Hepatocyte (in vitro differentiated cells): ENCODE data around the gene IER3.

ENCODE experiments used
- EZH2 ChIP-seq: fragments of 200-600 bp; sonication (generic); IDR thresholded peaks from 2 replicates; pipeline ENCODE4 v1.6.1; 2016; ENCODE audit warnings: antibody characterized with exemption, mild to moderate bottlenecking, borderline replicate concordance
- TF ChIP-seq, protein P1 (sequence below): fragments of 200-600 bp; sonication (generic); IDR thresholded peaks from 2 replicates; pipeline ENCODE4 v1.5.1; 2016; ENCODE audit warnings: antibody characterized with exemption, mild to moderate bottlenecking; ENCODE audit not compliant: poor library complexity

DNA sequence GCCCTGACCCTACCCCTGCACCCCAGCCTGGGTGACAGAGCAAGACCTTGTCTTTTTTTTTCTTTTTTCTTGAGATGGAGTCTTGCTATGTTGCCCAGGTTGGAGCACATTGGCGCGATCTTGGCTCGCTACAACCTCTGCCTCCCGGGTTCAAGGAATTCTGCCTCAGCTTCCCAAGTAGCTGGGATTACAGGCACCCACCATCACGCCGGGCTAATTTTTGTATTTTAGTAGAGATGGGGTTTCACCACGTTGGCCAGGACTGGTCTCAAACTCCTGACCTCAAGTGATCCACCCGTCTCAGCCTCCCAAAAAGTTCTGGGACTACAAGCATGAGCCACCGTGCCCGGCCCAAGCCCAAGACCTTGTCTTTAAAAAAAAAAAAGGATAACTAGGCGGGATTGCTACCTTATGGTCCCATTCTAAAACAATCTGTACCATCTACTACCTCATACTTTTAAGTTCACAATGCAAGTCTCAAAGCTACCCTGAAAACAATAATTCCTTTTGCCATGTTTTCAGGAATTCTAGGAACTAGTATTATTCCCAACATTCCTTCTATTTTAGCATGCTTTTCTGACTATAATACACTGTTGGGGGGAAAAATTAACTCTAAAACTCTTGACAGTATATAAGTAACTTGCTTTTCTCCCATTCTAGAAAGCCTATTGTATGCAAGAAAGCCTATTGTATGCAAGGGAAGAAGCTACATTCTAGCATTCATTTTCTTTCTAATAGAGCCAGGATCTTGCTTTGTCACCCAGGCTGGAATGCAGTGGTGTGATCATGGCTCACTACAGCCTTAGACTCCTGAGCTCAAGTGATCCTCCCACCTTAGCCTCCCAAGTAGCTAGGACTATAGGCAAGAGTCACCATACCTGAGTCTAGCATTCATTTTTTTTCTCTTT is 17.6 kb downstream of the IER3 start:
- TF ChIP-seq, protein P1, sequence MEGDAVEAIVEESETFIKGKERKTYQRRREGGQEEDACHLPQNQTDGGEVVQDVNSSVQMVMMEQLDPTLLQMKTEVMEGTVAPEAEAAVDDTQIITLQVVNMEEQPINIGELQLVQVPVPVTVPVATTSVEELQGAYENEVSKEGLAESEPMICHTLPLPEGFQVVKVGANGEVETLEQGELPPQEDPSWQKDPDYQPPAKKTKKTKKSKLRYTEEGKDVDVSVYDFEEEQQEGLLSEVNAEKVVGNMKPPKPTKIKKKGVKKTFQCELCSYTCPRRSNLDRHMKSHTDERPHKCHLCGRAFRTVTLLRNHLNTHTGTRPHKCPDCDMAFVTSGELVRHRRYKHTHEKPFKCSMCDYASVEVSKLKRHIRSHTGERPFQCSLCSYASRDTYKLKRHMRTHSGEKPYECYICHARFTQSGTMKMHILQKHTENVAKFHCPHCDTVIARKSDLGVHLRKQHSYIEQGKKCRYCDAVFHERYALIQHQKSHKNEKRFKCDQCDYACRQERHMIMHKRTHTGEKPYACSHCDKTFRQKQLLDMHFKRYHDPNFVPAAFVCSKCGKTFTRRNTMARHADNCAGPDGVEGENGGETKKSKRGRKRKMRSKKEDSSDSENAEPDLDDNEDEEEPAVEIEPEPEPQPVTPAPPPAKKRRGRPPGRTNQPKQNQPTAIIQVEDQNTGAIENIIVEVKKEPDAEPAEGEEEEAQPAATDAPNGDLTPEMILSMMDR: no peak
- TF ChIP-seq EZH2: no peak
